Adipocyte (in vitro differentiated cells): ENCODE data around the gene PITPNC1.
A peak's percentile ranks its signal among the peaks of the same experiment; 100 is the strongest.

Experiments used
- DNase-seq: peaks from one replicate; pipeline ENCODE4 v3.0.0-alpha.2; 2015; ENCODE audit warnings: low read depth
- H3K27me3 ChIP-seq: replicated peaks from 2 replicates; pipeline ENCODE4 v1.7.0; 2013; ENCODE audit warnings: mild to moderate bottlenecking, low read length, moderate library complexity; ENCODE audit not compliant: control insufficient read depth, insufficient read depth
- H3K36me3 ChIP-seq: 2 replicates; pipeline ENCODE4 v1.7.0; 2013; ENCODE audit warnings: low read length, mild to moderate bottlenecking, moderate library complexity; ENCODE audit not compliant: control insufficient read depth, insufficient read depth, severe bottlenecking
- H3K4me1 ChIP-seq: 2 replicates; pipeline ENCODE4 v1.7.0; 2013; ENCODE audit warnings: mild to moderate bottlenecking, low read length, moderate library complexity; ENCODE audit not compliant: control insufficient read depth, insufficient read depth
- H3K4me3 ChIP-seq: 2 replicates; pipeline ENCODE4 v1.7.0; 2013; ENCODE audit warnings: mild to moderate bottlenecking, low read length, moderate library complexity
- H3K9ac ChIP-seq: 2 replicates; pipeline ENCODE4 v1.7.0; 2013; ENCODE audit warnings: mild to moderate bottlenecking, low read length, moderate library complexity
- H3K9me3 ChIP-seq: 2 replicates; pipeline ENCODE4 v1.7.0; 2013; ENCODE audit warnings: mild to moderate bottlenecking, low read length, moderate library complexity; ENCODE audit not compliant: control insufficient read depth

PITPNC1 gene

GRCh38 chr17:67452681-67453554 lies 75.8 kb downstream of the PITPNC1 start:
- DNase-seq, result no peak
- no peak overlapping the region for H3K4me3 ChIP-seq
- H3K27me3 ChIP-seq, result no peaks in the 10 kb centered on the region
- H3K36me3 ChIP-seq, result no peaks in the 10 kb centered on the region
- no peak overlapping the region for H3K9ac ChIP-seq
- peaks cover 2% of the 10 kb centered on the region for H3K9me3 ChIP-seq
- H3K4me1 ChIP-seq, result no peaks in the 10 kb centered on the region

GRCh38 chr17:67456103-67456502 lies 79.0 kb downstream of the PITPNC1 start:
- DNase-seq, result no peak
- no peaks in the 10 kb centered on the region for H3K27me3 ChIP-seq
- H3K4me1 ChIP-seq, result no peaks in the 10 kb centered on the region
- H3K36me3 ChIP-seq, result no peaks in the 10 kb centered on the region
- H3K9me3 ChIP-seq, result peaks cover 10% of the 10 kb centered on the region
- no peak overlapping the region for H3K9ac ChIP-seq
- H3K4me3 ChIP-seq, result no peak overlapping the region

DNA sequence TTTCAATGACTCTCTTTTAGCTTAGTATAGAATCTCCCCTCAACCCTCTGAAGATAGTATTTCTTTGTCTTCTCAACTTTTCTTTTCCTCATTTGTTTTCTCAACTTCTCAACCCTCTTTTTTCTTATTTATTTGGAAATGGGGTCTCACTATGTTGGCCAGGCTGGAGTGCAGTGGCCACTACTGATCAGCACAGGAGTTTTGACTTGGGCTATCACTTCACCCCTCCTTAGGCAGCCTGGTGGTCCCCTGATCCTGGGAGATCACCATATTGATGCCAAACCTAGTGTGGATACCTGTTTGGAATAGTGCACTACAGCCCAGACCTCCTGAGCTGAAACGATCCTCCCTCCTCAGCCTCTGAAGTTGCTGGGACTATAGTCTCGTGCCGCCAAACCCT lies 79.8 kb downstream of the PITPNC1 start:
- Histone ChIP-seq H3K27me3 (no peaks in the 10 kb centered on the region), H3K4me1 (no peaks in the 10 kb centered on the region), H3K9ac (no peak overlapping the region), H3K4me3 (no peak overlapping the region), H3K9me3 (peaks cover 10% of the 10 kb centered on the region), H3K36me3 (no peaks in the 10 kb centered on the region)
- DNase-seq, result no peak

- H3K9ac ChIP-seq, result no peak overlapping the region
- DNase-seq, result no peak
- H3K36me3 ChIP-seq, result no peaks in the 10 kb centered on the region
- peaks cover 10% of the 10 kb centered on the region for H3K9me3 ChIP-seq
- H3K4me3 ChIP-seq, result no peak overlapping the region
- H3K4me1 ChIP-seq, result no peaks in the 10 kb centered on the region
- no peaks in the 10 kb centered on the region for H3K27me3 ChIP-seq
These were observed 81.1 kb downstream of the PITPNC1 start for GRCh38 chr17:67458203-67458602.

DNA sequence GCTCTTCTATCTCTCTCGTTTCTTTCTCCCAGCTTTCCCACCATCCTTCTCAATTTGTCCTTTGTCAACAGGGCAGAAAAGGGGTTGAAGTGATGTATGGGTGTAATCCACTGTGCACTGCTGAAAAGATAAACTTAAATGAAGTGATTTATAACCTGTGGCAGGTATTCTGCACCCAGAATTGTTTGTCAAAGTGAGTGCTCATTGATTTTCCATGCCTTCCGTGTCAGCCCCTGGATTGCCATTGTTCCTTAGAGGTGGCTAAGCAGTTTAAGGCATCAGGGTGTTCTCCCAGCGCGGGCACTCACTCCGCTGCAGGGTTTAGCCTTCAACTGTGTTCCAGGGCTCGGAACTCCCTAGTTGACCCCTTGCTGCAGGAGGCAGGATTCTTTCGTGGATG lies 82.9 kb downstream of the PITPNC1 start:
- no peaks in the 10 kb centered on the region for H3K4me1 ChIP-seq
- H3K4me3 ChIP-seq, result no peak overlapping the region
- H3K9me3 ChIP-seq, result peaks cover 10% of the 10 kb centered on the region
- no peak for DNase-seq
- no peak overlapping the region for H3K9ac ChIP-seq
- no peaks in the 10 kb centered on the region for H3K36me3 ChIP-seq
- H3K27me3 ChIP-seq, result no peaks in the 10 kb centered on the region

- Histone ChIP-seq H3K36me3 (no peaks in the 10 kb centered on the region), H3K9ac (no peak overlapping the region), H3K4me1 (no peaks in the 10 kb centered on the region), H3K4me3 (no peak overlapping the region), H3K9me3 (peaks cover 10% of the 10 kb centered on the region), H3K27me3 (no peaks in the 10 kb centered on the region)
- no peak for DNase-seq
These were observed 84.2 kb downstream of the PITPNC1 start for GRCh38 chr17:67461228-67461780.

DNA sequence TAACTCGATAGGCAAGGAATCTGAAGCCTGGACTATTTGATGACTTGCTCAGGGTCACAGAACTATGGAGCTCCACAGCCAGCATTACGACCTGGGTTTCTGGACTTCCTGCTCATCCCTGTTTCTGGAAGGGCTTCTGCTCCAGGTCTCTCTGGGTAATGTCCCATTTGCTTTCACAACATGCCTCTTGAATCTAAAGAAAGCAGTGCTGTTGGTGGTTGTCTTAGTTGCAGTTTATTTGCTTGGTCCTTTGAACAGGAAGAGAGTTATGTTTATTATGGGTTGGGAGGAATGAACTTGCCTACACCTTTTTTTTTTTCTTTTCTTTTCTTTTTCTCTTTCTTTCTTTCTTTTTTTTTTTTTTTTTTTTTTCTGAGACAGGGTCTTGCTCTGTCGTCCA lies 84.8 kb downstream of the PITPNC1 start:
- no peak for DNase-seq
- Histone ChIP-seq H3K4me1 (no peaks in the 10 kb centered on the region), H3K4me3 (no peak overlapping the region), H3K36me3 (no peaks in the 10 kb centered on the region), H3K9me3 (peaks cover 10% of the 10 kb centered on the region), H3K9ac (no peak overlapping the region), H3K27me3 (no peaks in the 10 kb centered on the region)

DNA sequence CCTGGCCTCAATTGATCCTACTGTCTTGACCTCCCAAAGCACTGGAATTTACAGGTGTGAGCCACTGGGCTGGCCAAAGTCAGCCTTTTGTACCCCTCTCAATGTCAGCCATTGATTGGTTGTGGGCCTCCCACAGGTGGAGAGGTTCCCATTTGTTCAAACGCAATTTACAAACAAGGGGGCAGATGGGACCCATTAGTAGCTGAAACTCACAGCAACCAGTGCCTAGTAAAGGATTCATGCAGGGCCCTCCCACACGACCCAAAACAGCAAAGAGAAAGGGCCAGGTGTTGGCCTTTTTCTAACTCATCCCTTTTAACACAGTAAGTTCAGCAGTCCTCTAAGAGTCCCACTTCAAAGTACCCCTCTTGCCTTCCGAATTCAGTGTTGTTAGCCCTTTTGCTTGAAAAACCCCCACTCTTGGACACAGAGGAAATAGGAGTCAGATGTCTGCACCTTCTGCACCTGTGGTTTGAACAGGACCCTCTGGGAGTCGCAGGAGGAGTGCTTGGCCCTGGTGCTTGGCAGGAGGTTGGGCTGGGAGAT lies 89.2 kb downstream of the PITPNC1 start:
- no peaks in the 10 kb centered on the region for H3K27me3 ChIP-seq
- no peak overlapping the region for H3K4me3 ChIP-seq
- no peak overlapping the region for H3K9ac ChIP-seq
- no peaks in the 10 kb centered on the region for H3K4me1 ChIP-seq
- no peaks in the 10 kb centered on the region for H3K36me3 ChIP-seq
- H3K9me3 ChIP-seq, result no peaks in the 10 kb centered on the region
- DNase-seq, result no peak

DNA sequence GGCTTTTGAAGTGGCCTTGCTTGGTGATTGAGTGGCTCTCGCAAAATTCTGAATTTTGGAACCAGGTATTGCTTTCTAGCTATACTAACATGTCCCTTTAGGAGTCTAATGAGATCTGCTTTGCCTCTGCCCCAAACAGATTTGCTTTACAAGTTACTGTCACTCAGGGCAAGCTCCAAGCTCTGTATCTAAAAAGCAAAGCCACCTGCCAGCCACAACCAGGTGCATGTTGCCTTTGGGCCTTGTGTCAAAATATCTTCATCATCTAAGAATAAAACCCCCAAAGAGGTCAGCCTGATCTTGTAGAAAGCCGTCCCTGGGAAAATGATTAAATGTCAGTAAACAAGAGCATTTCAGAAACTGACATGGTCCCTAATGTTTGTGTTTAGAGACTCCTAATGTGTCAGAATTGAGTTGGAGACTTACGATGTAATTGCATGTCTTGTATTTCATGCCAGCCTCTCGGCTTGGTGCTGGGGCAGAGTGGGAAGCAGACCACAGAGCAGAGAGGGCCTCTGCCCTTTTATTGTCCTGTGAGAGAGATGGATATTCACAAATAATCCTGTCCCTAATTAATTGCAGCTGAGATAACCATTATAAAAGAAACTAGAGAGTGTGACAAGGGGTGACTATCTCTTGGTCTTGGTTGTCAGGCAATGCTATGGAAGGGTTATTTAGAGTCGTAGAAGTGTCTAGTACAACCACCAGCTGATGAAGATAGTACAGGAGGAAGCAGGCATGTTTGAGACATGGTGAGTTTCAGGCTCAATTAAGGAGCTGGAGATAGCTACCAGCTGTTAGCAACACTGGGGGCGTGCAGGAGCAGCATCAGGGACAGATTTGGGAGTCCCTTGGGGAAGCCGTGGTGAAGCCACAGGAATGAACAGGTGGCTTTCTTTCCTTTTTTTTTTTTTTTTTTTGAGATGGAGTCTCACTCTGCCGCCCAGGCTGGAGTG lies 90.7 kb downstream of the PITPNC1 start:
- no peak overlapping the region for H3K4me3 ChIP-seq
- H3K36me3 ChIP-seq, result no peaks in the 10 kb centered on the region
- no peaks in the 10 kb centered on the region for H3K4me1 ChIP-seq
- no peaks in the 10 kb centered on the region for H3K27me3 ChIP-seq
- H3K9ac ChIP-seq, result no peak overlapping the region
- no peaks in the 10 kb centered on the region for H3K9me3 ChIP-seq
- DNase-seq, result no peak

DNA sequence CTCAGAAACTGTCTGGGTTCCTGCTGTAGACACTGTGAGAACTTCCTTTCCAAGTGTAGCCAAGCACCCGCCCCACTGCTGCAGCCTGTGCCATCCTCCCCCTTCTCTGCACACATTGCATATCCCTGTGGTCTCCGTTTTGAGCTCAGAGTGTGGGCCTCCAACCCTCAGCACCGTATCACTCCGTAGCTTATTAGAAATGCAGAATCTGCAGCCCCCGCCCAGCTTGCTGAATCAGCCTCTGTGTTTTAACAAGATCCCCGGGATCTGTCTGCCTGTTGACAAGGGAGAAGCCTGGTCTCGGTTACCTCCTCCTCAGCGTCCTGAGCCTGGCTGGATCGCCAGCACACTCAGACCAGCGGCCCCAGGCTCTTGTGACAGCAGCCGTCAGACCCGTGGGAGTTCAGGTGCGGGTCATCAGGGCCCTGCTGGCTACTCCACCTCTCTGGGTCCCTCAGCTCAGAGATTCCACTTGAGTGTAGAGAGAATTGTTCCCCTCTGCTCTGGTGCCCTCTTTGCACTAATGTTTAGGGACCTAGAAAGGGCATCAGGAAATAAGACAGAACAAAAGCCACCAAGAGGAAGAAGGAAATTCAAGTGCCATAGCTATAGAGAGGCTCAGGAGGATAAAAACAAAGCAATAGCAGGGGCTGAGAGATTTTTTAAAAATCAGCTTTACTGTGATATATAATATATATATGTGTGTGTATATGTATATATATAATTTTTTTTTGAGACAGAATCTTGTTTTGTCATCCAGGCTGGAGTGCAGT lies 92.3 kb downstream of the PITPNC1 start:
- Histone ChIP-seq H3K36me3 (no peaks in the 10 kb centered on the region), H3K9ac (no peak overlapping the region), H3K9me3 (no peaks in the 10 kb centered on the region), H3K4me1 (peaks cover 7% of the 10 kb centered on the region), H3K4me3 (no peak overlapping the region), H3K27me3 (no peaks in the 10 kb centered on the region)
- peak; percentile 47 for DNase-seq
